ENCODE results near the gene ATF7IP. TPM values are rescaled to one million over a fixed set of nuclear protein-coding genes. Genes with fewer than 3 reads are reported as not detected.

The ATF7IP gene
- total RNA-seq, 1 experiment from 2014 or later, result 100 TPM

- Histone ChIP-seq H3K27ac (ENCODE audit: low read depth, low read length, poor library complexity, severe bottlenecking) (no peak overlapping the region), H3K36me3 (ENCODE audit: insufficient read depth, low read length, poor library complexity, severe bottlenecking) (no peaks in the 10 kb centered on the region), H3K9me3 (ENCODE audit: low read depth, low read length, poor library complexity, severe bottlenecking) (no peaks in the 10 kb centered on the region), H3K4me1 (ENCODE audit: insufficient read depth, low read length, poor library complexity, severe bottlenecking) (no peaks in the 10 kb centered on the region), H3K27me3 (replicated peaks; ENCODE audit: insufficient read depth, low read depth, low read length, poor library complexity) (no peaks in the 10 kb centered on the region), H3K4me3 (ENCODE audit: low read depth, low read length, poor library complexity, severe bottlenecking) (no peak overlapping the region)
- ChIA-PET POLR2A (ENCODE audit: low non-redundant PET) (no interaction called here), CTCF (no interaction called here)
- TF ChIP-seq CTCF (conservative IDR thresholded peaks at IDR 0.05; ENCODE audit: low read depth, low read length) (no peak), EZH2 (IDR thresholded peaks at IDR 0.05; ENCODE audit: borderline replicate concordance, low read depth, low read length, poor library complexity, severe bottlenecking) (no peak)
- intact Hi-C loops (cut with micrococcal nuclease; ENCODE audit: unreplicated experiment), result no loop called here
- BruUV-seq (replicated peaks), result no TSS peak
- DNase-seq (ENCODE audit: low spot score), result no peak
These were observed 183.1 kb downstream of the ATF7IP start for GRCh38 chr12:14548609-14549008.

Other genes starting within 250 kb of the ATF7IP start
- not detected in 2 replicates for gene PLBD1, start 202.2 kb downstream of the ATF7IP start, total RNA-seq (2021)

All from A673 (cell line).